SK-N-SH (cell line): ENCODE measurements around the gene RBM20. TPM values are rescaled to one million over a fixed set of nuclear protein-coding genes. Genes with fewer than 3 reads are reported as not detected.

Experiments used
- CTCF ChIA-PET: fragments of 300-600, 350-600 bp; formaldehyde crosslinking; extraction: SDS; loops from one replicate; lab custom pipeline; 2021; lab: Yijun Ruan, JAX
- POLR2A ChIA-PET: fragments of 350-600 bp; sonication (Branson Sonifier 250); formaldehyde crosslinking; extraction: SDS; loops from one replicate; lab custom pipeline; 2020; ENCODE audit warnings: antibody characterized with exemption, inconsistent platforms; lab: Yijun Ruan, JAX
- DNase-seq: peaks from one replicate; pipeline ENCODE4 v3.0.0; 2012
- H2AFZ ChIP-seq: fragments of 200-600 bp; sonication (generic); 2 replicates; pipeline ENCODE4 v1.8.1; 2016; ENCODE audit warnings: antibody characterized with exemption, mild to moderate bottlenecking, low read depth
- H3F3A ChIP-seq: fragments of 200-600 bp; sonication (generic); replicated peaks from 2 replicates; pipeline ENCODE3; 2016; ENCODE audit warnings: antibody characterized with exemption, mild to moderate bottlenecking; ENCODE audit not compliant: insufficient read depth
- H3K27ac ChIP-seq, 2 experiments: fragments of 200-500 bp in 1 of 2; fragments of 200-600 bp in 1 of 2; sonication (Bioruptor generic) in 1 of 2; sonication (generic), shearing (Covaris generic) in 1 of 2; 2 replicates each; pipeline versions ENCODE4 v1.5.1 to v1.6.1; 2014 to 2016; ENCODE audit warnings: low read depth in 2 of 2, inconsistent platforms in 1 of 2, low read length in 1 of 2, mild to moderate bottlenecking in 1 of 2, mixed read lengths in 1 of 2
- H3K27me3 ChIP-seq: fragments of 200-600 bp; sonication (generic), shearing (Covaris generic); 2 replicates; pipeline ENCODE4 v1.6.1; 2016; ENCODE audit warnings: mixed run types; ENCODE audit not compliant: insufficient read depth
- H3K36me3 ChIP-seq, 2 experiments: fragments of 200-500 bp in 1 of 2; fragments of 200-600 bp in 1 of 2; sonication (Bioruptor generic) in 1 of 2; sonication (generic) in 1 of 2; replicated peaks in 1 of 2; 2 replicates each; pipeline versions ENCODE3 to v1.5.1; 2014 to 2016; ENCODE audit warnings: low read length in 1 of 2, mild to moderate bottlenecking in 1 of 2; ENCODE audit not compliant: insufficient read depth in 2 of 2, control insufficient read depth in 1 of 2
- H3K4me1 ChIP-seq, 2 experiments: fragments of 200-500 bp in 1 of 2; fragments of 200-600 bp in 1 of 2; sonication (Bioruptor generic) in 1 of 2; sonication (generic), shearing (Covaris generic) in 1 of 2; 2 replicates each; pipeline versions ENCODE4 v1.5.1 to v1.6.1; 2014 to 2016; ENCODE audit warnings: low read depth in 1 of 2, low read length in 1 of 2, mixed run types in 1 of 2; ENCODE audit not compliant: insufficient read depth in 2 of 2, control insufficient read depth in 1 of 2
- H3K4me2 ChIP-seq: fragments of 200-600 bp; sonication (generic), shearing (Covaris generic); 2 replicates; pipeline ENCODE4 v1.6.1; 2017; ENCODE audit warnings: mixed run types
- H3K4me3 ChIP-seq, 2 experiments: fragments of 200-500 bp in 1 of 2; fragments of 200-600 bp in 1 of 2; sonication (Bioruptor generic) in 1 of 2; sonication (generic), shearing (Covaris generic) in 1 of 2; 2 replicates each; pipeline versions ENCODE4 v1.5.1 to v1.8.1; 2014 to 2016; ENCODE audit warnings: low read depth in 2 of 2, inconsistent platforms in 1 of 2, low read length in 1 of 2, mild to moderate bottlenecking in 1 of 2, mixed read lengths in 1 of 2, moderate library complexity in 1 of 2
- H3K79me2 ChIP-seq: fragments of 200-600 bp; sonication (generic); 2 replicates; pipeline ENCODE4 v1.8.1; 2017; ENCODE audit warnings: mild to moderate bottlenecking; ENCODE audit not compliant: insufficient read depth
- H3K9ac ChIP-seq: fragments of 200-600 bp; sonication (generic); 2 replicates; pipeline ENCODE4 v1.6.1; 2017; ENCODE audit warnings: mixed run types
- H3K9me2 ChIP-seq: fragments of 200-600 bp; sonication (generic); 2 replicates; pipeline ENCODE4 v1.6.1; 2017; ENCODE audit warnings: mixed run types
- H3K9me3 ChIP-seq: fragments of 200-600 bp; sonication (generic); 2 replicates; pipeline ENCODE4 v1.6.1; 2017; ENCODE audit warnings: mixed run types, mild to moderate bottlenecking, moderate library complexity
- H4K20me1 ChIP-seq: fragments of 200-600 bp; sonication (generic); 2 replicates; pipeline ENCODE4 v1.6.1; 2017; ENCODE audit warnings: mild to moderate bottlenecking, mixed run types; ENCODE audit not compliant: insufficient read depth
- CHD2 ChIP-seq: fragments of 150-350 bp; IDR thresholded peaks from 2 replicates; pipeline ENCODE4 v1.6.1; 2018; ENCODE audit warnings: low read length; ENCODE audit not compliant: partially characterized antibody
- EP300 ChIP-seq, 2 experiments: IDR thresholded peaks; 2 replicates each; pipeline versions ENCODE4 v1.4.0 to v1.6.1; 2012; ENCODE audit warnings: borderline replicate concordance in 1 of 2, low read depth in 1 of 2, low read length in 1 of 2
- FOSL2 ChIP-seq: IDR thresholded peaks from 2 replicates; pipeline ENCODE4 v1.4.0; 2012; ENCODE audit warnings: low read depth, mild to moderate bottlenecking, moderate library complexity, borderline replicate concordance
- FOXM1 ChIP-seq: IDR thresholded peaks from 2 replicates; pipeline ENCODE4 v1.4.0; 2012; ENCODE audit warnings: low read depth, mild to moderate bottlenecking
- GABPA ChIP-seq: IDR thresholded peaks from 2 replicates; pipeline ENCODE4 v1.4.0; 2012; ENCODE audit warnings: low read depth, mild to moderate bottlenecking
- JUND ChIP-seq: IDR thresholded peaks from 2 replicates; pipeline ENCODE4 v1.4.0; 2012
- MEF2A ChIP-seq: IDR thresholded peaks from 2 replicates; pipeline ENCODE4 v1.4.0; 2012; ENCODE audit warnings: low read depth, borderline replicate concordance
- MXI1 ChIP-seq: IDR thresholded peaks from 2 replicates; pipeline ENCODE4 v1.6.1; 2012; ENCODE audit warnings: mild to moderate bottlenecking, low read depth, low read length, improper control_type of control experiment
- NFIC ChIP-seq: IDR thresholded peaks from 2 replicates; pipeline ENCODE4 v1.4.0; 2012; ENCODE audit warnings: borderline replicate concordance
- NRF1 ChIP-seq: IDR thresholded peaks from 2 replicates; pipeline ENCODE4 v1.6.1; 2012; ENCODE audit warnings: low read depth, mild to moderate bottlenecking, low read length
- POLR2AphosphoS5 ChIP-seq: IDR thresholded peaks from 2 replicates; pipeline ENCODE4 v1.6.1; 2012; ENCODE audit warnings: low read depth, low read length
- RCOR1 ChIP-seq: fragments of 150-350 bp; IDR thresholded peaks from 2 replicates; pipeline ENCODE4 v1.6.1; 2017; ENCODE audit warnings: antibody characterized with exemption, low read length
- RFX5 ChIP-seq: IDR thresholded peaks from 2 replicates; pipeline ENCODE4 v1.6.1; 2012; ENCODE audit warnings: mild to moderate bottlenecking, improper control_type of control experiment, low read length
- RXRA ChIP-seq: IDR thresholded peaks from 2 replicates; pipeline ENCODE4 v1.4.0; 2012; ENCODE audit warnings: low read depth, mild to moderate bottlenecking, borderline replicate concordance
- SMC3 ChIP-seq: IDR thresholded peaks from 2 replicates; pipeline ENCODE4 v1.6.1; 2012; ENCODE audit warnings: low read depth, low read length, improper control_type of control experiment
- TAF1 ChIP-seq: IDR thresholded peaks from 2 replicates; pipeline ENCODE4 v1.6.1; 2012; ENCODE audit warnings: low read depth, mild to moderate bottlenecking, low read length, moderate library complexity, borderline replicate concordance
- TCF12 ChIP-seq: IDR thresholded peaks from 2 replicates; pipeline ENCODE4 v1.4.0; 2012
- TEAD4 ChIP-seq: IDR thresholded peaks from 2 replicates; pipeline ENCODE4 v1.4.0; 2012; ENCODE audit warnings: mild to moderate bottlenecking, borderline replicate concordance; ENCODE audit not compliant: insufficient read depth
- USF1 ChIP-seq: IDR thresholded peaks from 2 replicates; pipeline ENCODE4 v1.4.0; 2012; ENCODE audit warnings: low read depth, borderline replicate concordance
- YY1 ChIP-seq: IDR thresholded peaks from 2 replicates; pipeline ENCODE4 v1.4.0; 2012; ENCODE audit warnings: low read depth, mild to moderate bottlenecking
- WGBS: methylation state at CpG from one replicate; pipeline ENCODE4 v1.1.6; 2017; ENCODE audit warnings: low lambda C conversion rate; 5-methylcytosine and 5-hydroxymethylcytosine counted together
- polyA plus RNA-seq, 3 experiments: library from polyadenylated mRNA; depleted of rRNA; stranded (reverse); fragments of >200 nt; gene quantifications; 2 replicates each; pipeline ENCODE4 v1.2.3, GENCODE V29; 2012
- TF ChIP-seq, protein P1 (sequence below): fragments of 150-350 bp; IDR thresholded peaks from 2 replicates; pipeline ENCODE4 v1.6.1; 2017; ENCODE audit warnings: antibody characterized with exemption, low read length, low read depth, borderline replicate concordance
- TF ChIP-seq, protein P2 (sequence below): IDR thresholded peaks from 2 replicates; pipeline ENCODE4; 2012
- TF ChIP-seq, protein P3 (sequence below): IDR thresholded peaks from 2 replicates; pipeline ENCODE4 v1.4.0; 2012; ENCODE audit warnings: low read depth

RBM20 gene
- polyA plus RNA-seq, 1 of the 3 experiments (the other 2 are of a cell fraction), result 0.64 TPM

DNA sequence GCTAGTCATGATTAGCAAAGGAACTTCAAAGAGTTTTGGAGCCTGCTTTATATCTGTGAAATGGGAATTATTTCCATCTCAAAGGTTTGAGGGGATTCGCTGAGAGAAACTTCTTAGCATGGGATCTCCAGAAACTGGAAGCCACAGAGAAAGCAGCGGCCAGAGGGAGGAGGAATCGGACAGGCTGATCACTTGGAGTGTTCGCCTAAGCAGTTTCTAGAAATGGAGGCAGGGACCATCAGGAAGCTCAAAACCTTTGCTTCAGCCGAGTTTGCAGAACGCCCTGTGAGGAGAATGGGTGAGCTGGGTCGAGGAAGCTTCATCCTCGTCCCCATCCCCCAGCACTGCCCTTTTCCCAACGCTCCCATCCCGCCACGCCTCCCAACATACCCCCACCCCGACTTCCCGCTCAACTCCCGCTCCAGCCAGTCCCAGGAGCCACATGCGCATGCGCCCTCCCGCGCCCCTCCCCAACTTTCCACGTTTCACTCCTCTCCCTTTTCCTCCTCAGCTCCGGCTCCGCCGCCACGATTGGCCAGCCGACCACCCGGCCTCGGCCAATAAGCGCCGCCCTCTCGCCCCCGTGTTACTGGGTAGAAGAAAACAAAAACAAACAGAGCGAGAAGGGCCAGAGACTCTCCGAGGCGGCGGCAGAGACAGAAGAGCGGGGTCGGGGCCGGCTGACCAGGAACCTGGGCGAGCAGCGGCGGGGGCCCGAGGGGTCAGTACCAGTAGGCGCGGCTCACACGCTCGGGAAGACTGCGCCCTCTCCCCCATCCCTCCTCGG is 227.4 kb downstream of the RBM20 start, which contains the start of gene PDCD4:
Gene PDCD4 (plus strand): TSS at position 631 of the 787 bp plus-strand sequence. CDS start 4,100 bp downstream, outside the sequence.
- Histone ChIP-seq H3K9me3 (no peaks in the 10 kb centered on the region), H3K4me2 (peak within 1 kb of the TSS; percentile 86), H3K9me2 (no peaks in the 10 kb centered on the region), H3F3A (peaks cover 3% of the 10 kb centered on the region), H3K36me3 (peaks cover 5 to 8% of the 10 kb centered on the region in 2 experiments), H3K27me3 (no peaks in the 10 kb centered on the region), H3K27ac (peak within 1 kb of the TSS; percentile 88 to 97), H3K9ac (peak within 1 kb of the TSS; percentile 88), H2AFZ (peak within 1 kb of the TSS; percentile 96), H4K20me1 (peaks cover 13% of the 10 kb centered on the region; the same call in 1 of the 2 replicates), H3K4me3 (peak within 1 kb of the TSS; percentile 74 to 91), H3K79me2 (peaks cover 36% of the 10 kb centered on the region), H3K4me1 (peaks cover 0 to 30% of the 10 kb centered on the region in 2 experiments; a peak in 2 of 4 replicates)
- POLR2A ChIA-PET, result interaction anchor here (0.6 to 1.3 kb wide), 10 partner anchors 11 to 90 kb away, joined by 3 to 12 read pairs (median 4); no protein-coding TSS in a partner anchor
- 4% methylated on average over 36 of the region's 47 CpGs for whole genome bisulfite sequencing
- peak; percentile 93 for DNase-seq
- CTCF ChIA-PET, result interaction anchor here (0.6 to 1.0 kb wide), 4 partner anchors 68 to 271 kb away, joined by 3 read pairs; no protein-coding TSS in a partner anchor
- TF ChIP-seq MXI1 (peak; percentile 65; the same call in 1 of the 2 replicates), POLR2AphosphoS5 (peak; percentile 62), TEAD4 (no peak), NRF1 (peak; percentile 84), RCOR1 (no peak), RXRA (no peak), SMC3 (no peak), GABPA (no peak), MEF2A (no peak), NFIC (no peak), FOXM1 (no peak), EP300 (IDR thresholded peaks at IDR 0.05; ENCODE audit: borderline replicate concordance in 1 of 2, low read depth in 1 of 2, low read length in 1 of 2) (peak in 1 of 2 experiments; percentile 66; a peak in 2 of 4 replicates), USF1 (peak; percentile 32; the same call in 1 of the 2 replicates), TCF12 (no peak), TAF1 (peak; percentile 56; the same call in 1 of the 2 replicates), CHD2 (peak; percentile 28), FOSL2 (no peak), RFX5 (peak; percentile 98), JUND (no peak), YY1 (0 out of 2 replicates have a peak, but pooled peaks have one; percentile 36)
- TF ChIP-seq, protein P1, sequence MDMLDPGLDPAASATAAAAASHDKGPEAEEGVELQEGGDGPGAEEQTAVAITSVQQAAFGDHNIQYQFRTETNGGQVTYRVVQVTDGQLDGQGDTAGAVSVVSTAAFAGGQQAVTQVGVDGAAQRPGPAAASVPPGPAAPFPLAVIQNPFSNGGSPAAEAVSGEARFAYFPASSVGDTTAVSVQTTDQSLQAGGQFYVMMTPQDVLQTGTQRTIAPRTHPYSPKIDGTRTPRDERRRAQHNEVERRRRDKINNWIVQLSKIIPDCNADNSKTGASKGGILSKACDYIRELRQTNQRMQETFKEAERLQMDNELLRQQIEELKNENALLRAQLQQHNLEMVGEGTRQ, result no peak
- TF ChIP-seq, protein P2, sequence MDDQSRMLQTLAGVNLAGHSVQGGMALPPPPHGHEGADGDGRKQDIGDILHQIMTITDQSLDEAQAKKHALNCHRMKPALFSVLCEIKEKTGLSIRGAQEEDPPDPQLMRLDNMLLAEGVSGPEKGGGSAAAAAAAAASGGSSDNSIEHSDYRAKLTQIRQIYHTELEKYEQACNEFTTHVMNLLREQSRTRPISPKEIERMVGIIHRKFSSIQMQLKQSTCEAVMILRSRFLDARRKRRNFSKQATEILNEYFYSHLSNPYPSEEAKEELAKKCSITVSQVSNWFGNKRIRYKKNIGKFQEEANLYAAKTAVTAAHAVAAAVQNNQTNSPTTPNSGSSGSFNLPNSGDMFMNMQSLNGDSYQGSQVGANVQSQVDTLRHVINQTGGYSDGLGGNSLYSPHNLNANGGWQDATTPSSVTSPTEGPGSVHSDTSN, result no peak
- TF ChIP-seq, protein P3, sequence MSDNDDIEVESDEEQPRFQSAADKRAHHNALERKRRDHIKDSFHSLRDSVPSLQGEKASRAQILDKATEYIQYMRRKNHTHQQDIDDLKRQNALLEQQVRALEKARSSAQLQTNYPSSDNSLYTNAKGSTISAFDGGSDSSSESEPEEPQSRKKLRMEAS, result peak; percentile 82
